Activated T-helper 1 cell treated with anti-CD3 and anti-CD28 coated beads, Interleukin-12 subunit alpha, Interleukin-12 subunit beta, Interleukin-2, Interleukin-4 antibody, amounts not matched to agents 30 ng/mL and 10 ng/mL and 1 ng/mL, durations not matched to agents 14 hours and 24 hours and 36 hours (primary cell): Measurements from ENCODE around the gene COL6A2. TPM values are rescaled to one million over a fixed set of nuclear protein-coding genes. Genes with fewer than 3 reads are reported as not detected.
"Not testable (repeated sequence)": the region's sequence is repeated elsewhere in the genome, so short reads cannot be mapped to it uniquely, and the experiment has no call there.

ENCODE experiments used
- DNase-seq: peaks from one replicate; pipeline ENCODE4 v3.0.0; 2021; ENCODE audit warnings: low spot score
- H3K27ac Mint-ChIP-seq: one replicate; pipeline ENCODE4 v1.8.0; 2021; ENCODE audit warnings: mild to moderate bottlenecking, mixed read lengths
- H3K27me3 Mint-ChIP-seq: one replicate; pipeline ENCODE4 v1.8.0; 2022; ENCODE audit warnings: mild to moderate bottlenecking, moderate library complexity, mixed read lengths; ENCODE audit not compliant: insufficient read depth
- H3K36me3 Mint-ChIP-seq: one replicate; pipeline ENCODE4 v1.8.0; 2021; ENCODE audit warnings: low read depth, mixed read lengths
- H3K4me1 Mint-ChIP-seq: one replicate; pipeline ENCODE4 v1.8.0; 2021; ENCODE audit warnings: low read depth, mixed read lengths
- H3K4me3 Mint-ChIP-seq: one replicate; pipeline ENCODE4 v1.8.0; 2021; ENCODE audit warnings: mild to moderate bottlenecking, moderate library complexity, mixed read lengths
- H3K9me3 Mint-ChIP-seq: one replicate; pipeline ENCODE4 v1.8.0; 2021; ENCODE audit warnings: mixed read lengths
- intact Hi-C: fragments of 100-400 bp; cut with micrococcal nuclease; formaldehyde crosslinking; loops from one replicate; pipeline ENCODE4 v1.15.1; 2024
- total RNA-seq: library from RNA; stranded (reverse); gene quantifications from 2 replicates; pipeline ENCODE4 v1.2.3, GENCODE V29; 2022

The COL6A2 gene
- total RNA-seq, 1 donor from 2014 or later, result 1.4 TPM

GRCh38 chr21:46095814-46096595 is 1.9 kb upstream of the COL6A2 start:
- Mint-ChIP-seq H3K27ac (no peak overlapping the region), H3K4me3 (peak overlapping the region; percentile 16), H3K4me1 (no peaks in the 10 kb centered on the region), H3K27me3 (peaks cover 19% of the 10 kb centered on the region), H3K9me3 (peaks cover 5% of the 10 kb centered on the region), H3K36me3 (no peaks in the 10 kb centered on the region)
- no peak for DNase-seq
- intact Hi-C loops, result loop anchor here (5.0 kb wide), 1 partner anchor 124 kb away; no protein-coding TSS in a partner anchor

- intact Hi-C loops, result loop anchor here (5.0 kb wide), 1 partner anchor 124 kb away; no protein-coding TSS in a partner anchor
- Mint-ChIP-seq H3K9me3 (no peaks in the 10 kb centered on the region), H3K4me1 (no peaks in the 10 kb centered on the region), H3K27me3 (peaks cover 26% of the 10 kb centered on the region), H3K36me3 (no peaks in the 10 kb centered on the region), H3K4me3 (peak overlapping the region; percentile 55), H3K27ac (no peak overlapping the region)
- no peak for DNase-seq
Observed at GRCh38 chr21:46096596-46097335, 1.1 kb upstream of the COL6A2 start.

- DNase-seq, result no peak
Observed at GRCh38 chr21:46098303-46099141, 610 bp downstream of the COL6A2 start.

GRCh38 chr21:46099476-46099875 is 1.6 kb downstream of the COL6A2 start:
- DNase-seq, result no peak
- Mint-ChIP-seq H3K9me3 (peaks cover 15% of the 10 kb centered on the region), H3K4me3 (no peak overlapping the region), H3K36me3 (peaks cover 2% of the 10 kb centered on the region), H3K4me1 (no peaks in the 10 kb centered on the region), H3K27me3 (peaks cover 43% of the 10 kb centered on the region), H3K27ac (no peak overlapping the region)
- intact Hi-C loops, result loop anchor here (5.0 kb wide), 1 partner anchor 127 kb away; no protein-coding TSS in a partner anchor

More at GRCh38 chr21:46098303-46099141, 610 bp downstream of the COL6A2 start:
- H3K36me3 Mint-ChIP-seq, result peaks cover 2% of the 10 kb centered on the region
- H3K4me3 Mint-ChIP-seq, result peak overlapping the region; percentile 59
- no peak overlapping the region for H3K27ac Mint-ChIP-seq
- H3K27me3 Mint-ChIP-seq, result peaks cover 36% of the 10 kb centered on the region
- intact Hi-C loops, result loop anchor here (5.0 kb wide), 1 partner anchor 126 kb away; no protein-coding TSS in a partner anchor
- no peaks in the 10 kb centered on the region for H3K4me1 Mint-ChIP-seq
- H3K9me3 Mint-ChIP-seq, result peaks cover 14% of the 10 kb centered on the region

- H3K4me1 Mint-ChIP-seq, result no peaks in the 10 kb centered on the region
- no peak overlapping the region for H3K27ac Mint-ChIP-seq
- peaks cover 2% of the 10 kb centered on the region for H3K36me3 Mint-ChIP-seq
- H3K9me3 Mint-ChIP-seq, result peaks cover 15% of the 10 kb centered on the region
- intact Hi-C loops, result no loop called here
- peak overlapping the region; percentile 26 for H3K4me3 Mint-ChIP-seq
- no peak for DNase-seq
- H3K27me3 Mint-ChIP-seq, result peaks cover 45% of the 10 kb centered on the region
Observed at GRCh38 chr21:46100020-46100419, 2.1 kb downstream of the COL6A2 start.

GRCh38 chr21:46100426-46100825 is 2.5 kb downstream of the COL6A2 start:
- peak overlapping the region; percentile 26 for H3K4me3 Mint-ChIP-seq
- H3K27me3 Mint-ChIP-seq, result peaks cover 45% of the 10 kb centered on the region
- no peak for DNase-seq

GRCh38 chr21:46100906-46101305 is 3.0 kb downstream of the COL6A2 start:
- Mint-ChIP-seq H3K27me3 (peaks cover 45% of the 10 kb centered on the region), H3K9me3 (peaks cover 21% of the 10 kb centered on the region), H3K4me3 (no peak overlapping the region), H3K27ac (no peak overlapping the region), H3K4me1 (no peaks in the 10 kb centered on the region), H3K36me3 (peaks cover 2% of the 10 kb centered on the region)
- DNase-seq, result no peak
- intact Hi-C loops, result no loop called here

More at GRCh38 chr21:46100426-46100825, 2.5 kb downstream of the COL6A2 start:
- peaks cover 16% of the 10 kb centered on the region for H3K9me3 Mint-ChIP-seq
- H3K4me1 Mint-ChIP-seq, result no peaks in the 10 kb centered on the region
- H3K36me3 Mint-ChIP-seq, result peaks cover 2% of the 10 kb centered on the region
- no peak overlapping the region for H3K27ac Mint-ChIP-seq
- intact Hi-C loops, result no loop called here

- H3K9me3 Mint-ChIP-seq, result peaks cover 38% of the 10 kb centered on the region
- H3K4me3 Mint-ChIP-seq, result no peak overlapping the region
- intact Hi-C loops, result no loop called here
- DNase-seq, result no peak
- H3K27ac Mint-ChIP-seq, result no peak overlapping the region
- no peaks in the 10 kb centered on the region for H3K4me1 Mint-ChIP-seq
- H3K27me3 Mint-ChIP-seq, result peaks cover 39% of the 10 kb centered on the region
- H3K36me3 Mint-ChIP-seq, result peaks cover 2% of the 10 kb centered on the region
Observed at GRCh38 chr21:46104104-46104503, 6.2 kb downstream of the COL6A2 start.

GRCh38 chr21:46107376-46107775 is 9.5 kb downstream of the COL6A2 start:
- peaks cover 35% of the 10 kb centered on the region for H3K9me3 Mint-ChIP-seq
- intact Hi-C loops, H3K27ac Mint-ChIP-seq, H3K4me3 Mint-ChIP-seq, H3K4me1 Mint-ChIP-seq, DNase-seq, H3K36me3 Mint-ChIP-seq: not testable (repeated sequence)
- H3K27me3 Mint-ChIP-seq, result peaks cover 15% of the 10 kb centered on the region

GRCh38 chr21:46108827-46109312 is 11.0 kb downstream of the COL6A2 start:
- DNase-seq, result no peak
- intact Hi-C loops, result no loop called here
- H3K27ac Mint-ChIP-seq, result no peak overlapping the region
- H3K4me1 Mint-ChIP-seq, result no peaks in the 10 kb centered on the region
- peaks cover 23% of the 10 kb centered on the region for H3K9me3 Mint-ChIP-seq
- peaks cover 8% of the 10 kb centered on the region for H3K27me3 Mint-ChIP-seq
- H3K4me3 Mint-ChIP-seq, result no peak overlapping the region
- H3K36me3 Mint-ChIP-seq, result no peaks in the 10 kb centered on the region

GRCh38 chr21:46109313-46110221 is 11.7 kb downstream of the COL6A2 start:
- DNase-seq, result no peak
- no peaks in the 10 kb centered on the region for H3K4me1 Mint-ChIP-seq
- intact Hi-C loops, result no loop called here
- H3K4me3 Mint-ChIP-seq, result no peak overlapping the region
- H3K27me3 Mint-ChIP-seq, result peaks cover under 1% of the 10 kb centered on the region
- peaks cover 23% of the 10 kb centered on the region for H3K9me3 Mint-ChIP-seq
- H3K36me3 Mint-ChIP-seq, result no peaks in the 10 kb centered on the region
- H3K27ac Mint-ChIP-seq, result no peak overlapping the region
